Measurements from ENCODE around the gene REEP1.

GRCh38 chr2:86172610-86173009, 164.8 kb downstream of the REEP1 start:
- TF ChIP-seq POLR2A (IDR thresholded peaks at IDR 0.05; ENCODE audit: low read depth, low read length), result no peak
- TF ChIP-seq MAFK (IDR thresholded peaks at IDR 0.05; ENCODE audit: low read depth, low read length), result no peak
- no peak for TF ChIP-seq CTCF (conservative IDR thresholded peaks at IDR 0.05; ENCODE audit: low read depth, low read length)
- no peak for TF ChIP-seq MXI1 (IDR thresholded peaks at IDR 0.05; ENCODE audit: borderline replicate concordance, low read depth, low read length)
- TF ChIP-seq BHLHE40 (IDR thresholded peaks at IDR 0.05; ENCODE audit: low read depth, low read length), result no peak
- TF ChIP-seq ELK1 (IDR thresholded peaks at IDR 0.05; ENCODE audit: borderline replicate concordance, low read depth, low read length), result no peak
- no peak for TF ChIP-seq RAD21 (IDR thresholded peaks at IDR 0.05; ENCODE audit: low read length)

All from IMR-90 (cell line).